ENCODE measurements around the gene MPI.

The MPI gene

GRCh38 chr15:74950078-74950908 is 60.5 kb downstream of the MPI start (continued):
- TF ChIP-seq ZNF280D (tag by site-specific recombination; IDR thresholded peaks at IDR 0.05) = no peak
- TF ChIP-seq ZNF248 (tag by site-specific recombination; IDR thresholded peaks at IDR 0.05) = no peak
- TF ChIP-seq ZNF837 (tag by site-specific recombination; IDR thresholded peaks at IDR 0.05) = no peak
- TF ChIP-seq ZNF114 (tag by site-specific recombination; IDR thresholded peaks at IDR 0.05) = no peak
- no peak for TF ChIP-seq ZNF174 (tag by site-specific recombination; IDR thresholded peaks at IDR 0.05)
- TF ChIP-seq ZBTB7A (tag by site-specific recombination; IDR thresholded peaks at IDR 0.05; ENCODE audit: low read depth) = no peak
- TF ChIP-seq, protein P1, sequence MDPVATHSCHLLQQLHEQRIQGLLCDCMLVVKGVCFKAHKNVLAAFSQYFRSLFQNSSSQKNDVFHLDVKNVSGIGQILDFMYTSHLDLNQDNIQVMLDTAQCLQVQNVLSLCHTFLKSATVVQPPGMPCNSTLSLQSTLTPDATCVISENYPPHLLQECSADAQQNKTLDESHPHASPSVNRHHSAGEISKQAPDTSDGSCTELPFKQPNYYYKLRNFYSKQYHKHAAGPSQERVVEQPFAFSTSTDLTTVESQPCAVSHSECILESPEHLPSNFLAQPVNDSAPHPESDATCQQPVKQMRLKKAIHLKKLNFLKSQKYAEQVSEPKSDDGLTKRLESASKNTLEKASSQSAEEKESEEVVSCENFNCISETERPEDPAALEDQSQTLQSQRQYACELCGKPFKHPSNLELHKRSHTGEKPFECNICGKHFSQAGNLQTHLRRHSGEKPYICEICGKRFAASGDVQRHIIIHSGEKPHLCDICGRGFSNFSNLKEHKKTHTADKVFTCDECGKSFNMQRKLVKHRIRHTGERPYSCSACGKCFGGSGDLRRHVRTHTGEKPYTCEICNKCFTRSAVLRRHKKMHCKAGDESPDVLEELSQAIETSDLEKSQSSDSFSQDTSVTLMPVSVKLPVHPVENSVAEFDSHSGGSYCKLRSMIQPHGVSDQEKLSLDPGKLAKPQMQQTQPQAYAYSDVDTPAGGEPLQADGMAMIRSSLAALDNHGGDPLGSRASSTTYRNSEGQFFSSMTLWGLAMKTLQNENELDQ (tag by site-specific recombination; IDR thresholded peaks at IDR 0.05; ENCODE audit: low read depth) = no peak
- no peak for TF ChIP-seq ZNF544 (tag by site-specific recombination; IDR thresholded peaks at IDR 0.05)
- TF ChIP-seq MEIS1 (CRISPR knock-in tag; IDR thresholded peaks at IDR 0.05; ENCODE audit: borderline replicate concordance) = no peak
- TF ChIP-seq ZBTB21 (tag by site-specific recombination; IDR thresholded peaks at IDR 0.05) = no peak
- no peak for TF ChIP-seq ZNF175 (tag by site-specific recombination; IDR thresholded peaks at IDR 0.05)
- TF ChIP-seq ZNF518A (tag by site-specific recombination; conservative IDR thresholded peaks at IDR 0.05; ENCODE audit: low read depth) = no peak
- TF ChIP-seq, protein P2, sequence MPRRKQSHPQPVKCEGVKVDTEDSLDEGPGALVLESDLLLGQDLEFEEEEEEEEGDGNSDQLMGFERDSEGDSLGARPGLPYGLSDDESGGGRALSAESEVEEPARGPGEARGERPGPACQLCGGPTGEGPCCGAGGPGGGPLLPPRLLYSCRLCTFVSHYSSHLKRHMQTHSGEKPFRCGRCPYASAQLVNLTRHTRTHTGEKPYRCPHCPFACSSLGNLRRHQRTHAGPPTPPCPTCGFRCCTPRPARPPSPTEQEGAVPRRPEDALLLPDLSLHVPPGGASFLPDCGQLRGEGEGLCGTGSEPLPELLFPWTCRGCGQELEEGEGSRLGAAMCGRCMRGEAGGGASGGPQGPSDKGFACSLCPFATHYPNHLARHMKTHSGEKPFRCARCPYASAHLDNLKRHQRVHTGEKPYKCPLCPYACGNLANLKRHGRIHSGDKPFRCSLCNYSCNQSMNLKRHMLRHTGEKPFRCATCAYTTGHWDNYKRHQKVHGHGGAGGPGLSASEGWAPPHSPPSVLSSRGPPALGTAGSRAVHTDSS (tag by site-specific recombination; IDR thresholded peaks at IDR 0.05) = peak; percentile 68
- TF ChIP-seq ZNF426 (tag by site-specific recombination; IDR thresholded peaks at IDR 0.05) = no peak
- TF ChIP-seq ZNF362 (tag by site-specific recombination; IDR thresholded peaks at IDR 0.05) = peak; percentile 98
- peak; percentile 63; the same call in 1 of the 2 replicates for TF ChIP-seq KLF17 (tag by site-specific recombination; IDR thresholded peaks at IDR 0.05)
- TF ChIP-seq TRIM28 (IDR thresholded peaks at IDR 0.05; ENCODE audit: borderline replicate concordance, low read length) = no peak
- TF ChIP-seq HIC1 (tag by site-specific recombination; IDR thresholded peaks at IDR 0.05) = no peak
- TF ChIP-seq ZNF24 (tag by site-specific recombination; IDR thresholded peaks at IDR 0.05) = no peak
- TF ChIP-seq, protein P3, sequence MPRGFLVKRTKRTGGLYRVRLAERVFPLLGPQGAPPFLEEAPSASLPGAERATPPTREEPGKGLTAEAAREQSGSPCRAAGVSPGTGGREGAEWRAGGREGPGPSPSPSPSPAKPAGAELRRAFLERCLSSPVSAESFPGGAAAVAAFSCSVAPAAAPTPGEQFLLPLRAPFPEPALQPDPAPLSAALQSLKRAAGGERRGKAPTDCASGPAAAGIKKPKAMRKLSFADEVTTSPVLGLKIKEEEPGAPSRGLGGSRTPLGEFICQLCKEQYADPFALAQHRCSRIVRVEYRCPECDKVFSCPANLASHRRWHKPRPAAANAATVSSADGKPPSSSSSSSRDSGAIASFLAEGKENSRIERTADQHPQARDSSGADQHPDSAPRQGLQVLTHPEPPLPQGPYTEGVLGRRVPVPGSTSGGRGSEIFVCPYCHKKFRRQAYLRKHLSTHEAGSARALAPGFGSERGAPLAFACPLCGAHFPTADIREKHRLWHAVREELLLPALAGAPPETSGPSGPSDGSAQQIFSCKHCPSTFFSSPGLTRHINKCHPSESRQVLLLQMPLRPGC (tag by site-specific recombination; IDR thresholded peaks at IDR 0.05) = no peak

Data from HEK293 (cell line).